GM23338 (cell line): ENCODE data around the gene TCF20. TPM values are rescaled to one million over a fixed set of nuclear protein-coding genes. Genes with fewer than 3 reads are reported as not detected.

Experiments used
- ATAC-seq: fragments of 200-7000 bp; cut with Tn5 transposase; 3 replicates; pipeline ENCODE4 v1.9.1; 2020
- DNase-seq: peaks from one replicate; pipeline ENCODE4 v3.0.0-alpha.2; 2015; ENCODE audit warnings: low spot score
- H2AFZ ChIP-seq: fragments of 200-600 bp; sonication (generic); 2 replicates; pipeline ENCODE4 v1.8.0; 2016; ENCODE audit warnings: antibody characterized with exemption, mild to moderate bottlenecking, moderate library complexity
- H3F3A ChIP-seq: fragments of 200-600 bp; sonication (generic); replicated peaks from 2 replicates; pipeline ENCODE4 v1.8.0; 2017; ENCODE audit warnings: antibody characterized with exemption, mixed run types, low read depth
- H3K27ac ChIP-seq: fragments of 200-600 bp; sonication (generic); 2 replicates; pipeline ENCODE4 v1.6.1; 2016; ENCODE audit warnings: low read depth
- H3K27me3 ChIP-seq: fragments of 200-600 bp; sonication (generic); 2 replicates; pipeline ENCODE4 v1.8.0; 2016; ENCODE audit warnings: mild to moderate bottlenecking, mixed run types, moderate library complexity; ENCODE audit not compliant: insufficient read depth
- H3K36me3 ChIP-seq: fragments of 200-600 bp; sonication (generic); 2 replicates; pipeline ENCODE4 v1.8.0; 2016; ENCODE audit warnings: mild to moderate bottlenecking; ENCODE audit not compliant: insufficient read depth
- H3K4me1 ChIP-seq: fragments of 200-600 bp; sonication (generic); 2 replicates; pipeline ENCODE4 v1.8.0; 2016; ENCODE audit warnings: mild to moderate bottlenecking, moderate library complexity; ENCODE audit not compliant: insufficient read depth
- H3K4me2 ChIP-seq: fragments of 200-600 bp; sonication (generic); 2 replicates; pipeline ENCODE4 v1.7.1; 2017; ENCODE audit warnings: mixed run types
- H3K4me3 ChIP-seq: fragments of 200-600 bp; sonication (generic); 2 replicates; pipeline ENCODE4 v1.6.1; 2016; ENCODE audit warnings: mixed run types
- H3K79me2 ChIP-seq: fragments of 200-600 bp; sonication (generic); replicated peaks from 2 replicates; pipeline ENCODE4 v1.8.0; 2017; ENCODE audit warnings: mild to moderate bottlenecking; ENCODE audit not compliant: insufficient read depth
- H3K9me2 ChIP-seq: fragments of 200-600 bp; sonication (generic); 2 replicates; pipeline ENCODE4 v1.8.0; 2017; ENCODE audit not compliant: insufficient read depth
- H4K20me1 ChIP-seq: fragments of 200-600 bp; sonication (generic); replicated peaks from 2 replicates; pipeline ENCODE4 v1.8.0; 2017; ENCODE audit warnings: mild to moderate bottlenecking; ENCODE audit not compliant: insufficient read depth
- H3K27ac Mint-ChIP-seq: 2 replicates; pipeline ENCODE4 v1.8.0; 2020; ENCODE audit warnings: inconsistent platforms, mild to moderate bottlenecking, moderate library complexity, mixed read lengths
- H3K27me3 Mint-ChIP-seq: 3 replicates; pipeline ENCODE4 v1.8.0; 2022; ENCODE audit warnings: low read depth, mild to moderate bottlenecking, moderate library complexity, mixed read lengths, inconsistent platforms; ENCODE audit not compliant: insufficient read depth, poor library complexity
- H3K36me3 Mint-ChIP-seq: 3 replicates; pipeline ENCODE4 v1.8.0; 2021; ENCODE audit warnings: low read depth, mild to moderate bottlenecking, inconsistent platforms, moderate library complexity, mixed read lengths
- H3K4me1 Mint-ChIP-seq: 3 replicates; pipeline ENCODE4 v1.8.0; 2020; ENCODE audit warnings: mild to moderate bottlenecking, inconsistent platforms, mixed read lengths
- H3K4me3 Mint-ChIP-seq: 3 replicates; pipeline ENCODE4 v1.8.0; 2021; ENCODE audit warnings: moderate library complexity, mild to moderate bottlenecking, inconsistent platforms, mixed read lengths
- H3K9me3 Mint-ChIP-seq: 3 replicates; pipeline ENCODE4 v1.8.0; 2020; ENCODE audit warnings: moderate library complexity, mild to moderate bottlenecking, inconsistent platforms, mixed read lengths
- EZH2 ChIP-seq: fragments of 200-600 bp; sonication (generic); IDR thresholded peaks from one replicate; pipeline ENCODE4 v1.8.0; 2017; ENCODE audit warnings: antibody characterized with exemption, mild to moderate bottlenecking, low read depth; ENCODE audit not compliant: unreplicated experiment
- POLR2AphosphoS5 ChIP-seq: IDR thresholded peaks from 2 replicates; pipeline ENCODE4 v1.6.1; 2016; ENCODE audit warnings: antibody characterized with exemption, low read depth
- REST ChIP-seq: IDR thresholded peaks from one replicate; pipeline ENCODE4 v1.6.1; 2018; ENCODE audit warnings: antibody characterized with exemption; ENCODE audit not compliant: unreplicated experiment
- STAT1 ChIP-seq: IDR thresholded peaks from one replicate; pipeline ENCODE4 v1.6.1; 2016; ENCODE audit warnings: antibody characterized with exemption; ENCODE audit not compliant: unreplicated experiment
- ZNF462 ChIP-seq: fragments of 250-450 bp; sonication (Bioruptor Pico); IDR thresholded peaks from 2 replicates; pipeline ENCODE4 v1.5.0; 2020; ENCODE audit warnings: mild to moderate bottlenecking, moderate library complexity
- polyA plus RNA-seq: library from polyadenylated mRNA; unstranded; fragments of >200 nt; fragmentation: Nextera tagmentation; extraction: Ambion mirVana; gene quantifications from 2 replicates; pipeline ENCODE4 v1.2.1, GENCODE V29; 2016
- total RNA-seq: library from RNA; depleted of rRNA; stranded (reverse); fragments of >200 nt; shearing (Covaris generic); gene quantifications from 2 replicates; pipeline ENCODE4 v1.2.3, GENCODE V29; 2014

The TCF20 gene
- total and polyA plus RNA-seq, 2 experiments from 2014 or later, result 6.4 to 68.7 TPM

GRCh38 chr22:42289671-42290541 lies 19.5 kb upstream of the TCF20 start:
- Histone ChIP-seq H3K9me2 (no peaks in the 10 kb centered on the region), H4K20me1 (peaks cover 7% of the 10 kb centered on the region; the same call in 1 of the 2 replicates), H3K36me3 (no peaks in the 10 kb centered on the region), H2AFZ (no peak overlapping the region), H3K27ac (no peak overlapping the region), H3K4me2 (0 out of 2 replicates have a peak overlapping the region, but pooled peaks have one; percentile 32), H3K4me1 (peaks cover 25% of the 10 kb centered on the region; the same call in 1 of the 2 replicates), H3F3A (0 out of 2 replicates have a peak, but pooled peaks cover 4% of the 10 kb centered on the region), H3K27me3 (peaks cover 18% of the 10 kb centered on the region; the same call in 1 of the 2 replicates), H3K4me3 (no peak overlapping the region), H3K79me2 (no peaks in the 10 kb centered on the region)
- no peak overlapping the region for H3K4me3 Mint-ChIP-seq
- TF ChIP-seq ZNF462 (no peak), EZH2 (no peak), REST (no peak), POLR2AphosphoS5 (no peak), STAT1 (no peak)
- peaks cover 20% of the 10 kb centered on the region for H3K27me3 Mint-ChIP-seq
- H3K27ac Mint-ChIP-seq, result no peak overlapping the region
- H3K4me1 Mint-ChIP-seq, result peaks cover 38% of the 10 kb centered on the region
- no peaks in the 10 kb centered on the region for H3K36me3 Mint-ChIP-seq
- ATAC-seq, result no peak
- no peak for DNase-seq
- no peaks in the 10 kb centered on the region; the same call in 2 of the 3 replicates for H3K9me3 Mint-ChIP-seq
